Panc1 (cell line): ENCODE results near the gene NRGN. TPM values are rescaled to one million over a fixed set of nuclear protein-coding genes. Genes with fewer than 3 reads are reported as not detected.

ENCODE experiments used
- ATAC-seq: fragments of 200-7000 bp; cut with Tn5 transposase; 2 replicates; pipeline ENCODE4 v1.9.1; 2020; ENCODE audit warnings: mild to moderate bottlenecking, moderate library complexity
- BruUV-seq: library from RNA; stranded (reverse); fragments of 400-500 nt; replicated peaks from 2 replicates; lab custom pipeline; 2021; lab: Mats Ljungman, UMichigan
- CTCF ChIA-PET: fragments of 300-600 bp; sonication (Branson Sonifier 250); formaldehyde crosslinking; loops from one replicate; lab custom pipeline; 2022; ENCODE audit warnings: antibody characterized with exemption; lab: Charles Lee
- POLR2A ChIA-PET: fragments of 300-600 bp; sonication (Branson Sonifier 250); formaldehyde crosslinking; loops from one replicate; lab custom pipeline; 2022; ENCODE audit warnings: antibody characterized with exemption; lab: Charles Lee
- DNase-seq: peaks from one replicate; pipeline ENCODE4 v3.0.0-alpha.2; 2010; ENCODE audit warnings: low read depth, low spot score
- H3K27ac ChIP-seq: 2 replicates; pipeline ENCODE4 v1.5.1; 2011; ENCODE audit warnings: mild to moderate bottlenecking, low read length, inconsistent platforms
- H3K27me3 ChIP-seq: fragments of 200-500 bp; sonication (Bioruptor generic); 2 replicates; pipeline ENCODE4 v1.6.0; 2014; ENCODE audit warnings: low read length, inconsistent platforms; ENCODE audit not compliant: control insufficient read depth, insufficient read depth
- H3K36me3 ChIP-seq: fragments of 200-500 bp; sonication (Bioruptor generic); 2 replicates; pipeline ENCODE4 v1.5.1; 2014; ENCODE audit warnings: inconsistent platforms, mild to moderate bottlenecking, low read length, moderate library complexity; ENCODE audit not compliant: control insufficient read depth, insufficient read depth
- H3K4me1 ChIP-seq: 2 replicates; pipeline ENCODE4 v1.5.1; 2011; ENCODE audit warnings: inconsistent platforms, mild to moderate bottlenecking, low read length, moderate library complexity; ENCODE audit not compliant: control insufficient read depth, insufficient read depth
- H3K4me3 ChIP-seq, 2 experiments: 2 replicates each; pipeline ENCODE4 v1.5.1; 2011 to 2012; ENCODE audit warnings: low read depth in 2 of 2, low read length in 2 of 2, mild to moderate bottlenecking in 2 of 2, inconsistent platforms in 1 of 2, moderate library complexity in 1 of 2
- H3K9me3 ChIP-seq: fragments of 200-500 bp; sonication (Bioruptor generic); 2 replicates; pipeline ENCODE4 v1.5.1; 2014; ENCODE audit warnings: low read depth, mild to moderate bottlenecking, inconsistent platforms, low read length, moderate library complexity; ENCODE audit not compliant: control insufficient read depth, insufficient read depth
- CTCF ChIP-seq: fragments of 450-650 bp; IDR thresholded peaks from 2 replicates; pipeline ENCODE4 v1.5.1; 2017; ENCODE audit warnings: mild to moderate bottlenecking
- POLR2AphosphoS5 ChIP-seq: IDR thresholded peaks from 2 replicates; pipeline ENCODE4 v1.6.1; 2012; ENCODE audit warnings: mild to moderate bottlenecking, low read depth, low read length, moderate library complexity
- REST ChIP-seq, 2 experiments: IDR thresholded peaks; 2 replicates each; pipeline ENCODE4 v1.6.1; 2011 to 2012; ENCODE audit warnings: low read depth in 2 of 2, control low read depth in 1 of 2, low read length in 1 of 2, mild to moderate bottlenecking in 1 of 2, moderate library complexity in 1 of 2; ENCODE audit not compliant: insufficient read depth in 1 of 2
- SIN3A ChIP-seq: IDR thresholded peaks from 2 replicates; pipeline ENCODE4 v1.6.1; 2012; ENCODE audit warnings: low read depth, mild to moderate bottlenecking, low read length, moderate library complexity, borderline replicate concordance; ENCODE audit not compliant: insufficient read depth
- TCF7L2 ChIP-seq: IDR thresholded peaks from 2 replicates; pipeline ENCODE4 v1.6.1; 2011; ENCODE audit warnings: mild to moderate bottlenecking, low read depth, low read length, inconsistent platforms
- in situ Hi-C: cut with HindIII; loops from 2 replicates; pipeline ENCODE4 v1.10.0; 2016; ENCODE audit warnings: low sequenced_read_pairs, low pct_unique_long_range_greater_than_20kb
- intact Hi-C: fragments of 100-400 bp; cut with micrococcal nuclease; formaldehyde crosslinking; loops from one replicate; pipeline ENCODE4 v1.10.0; 2022; ENCODE audit not compliant: unreplicated experiment
- total RNA-seq: library from RNA; stranded (reverse); gene quantifications from one replicate; pipeline ENCODE4 v1.2.1, GENCODE V29; 2021; ENCODE audit not compliant: unreplicated experiment

Gene NRGN
- total RNA-seq, 1 experiment from 2014 or later = 5.7 TPM

- intact Hi-C loops (loop anchor here (1.0 to 5.0 kb wide), 3 partner anchors 34 to 94 kb away; no protein-coding TSS in a partner anchor), in situ Hi-C loops (no loop called here)
- H3K4me1 ChIP-seq = peaks cover 3% of the 10 kb centered on the region; the same call in 1 of the 2 replicates
- no peaks in the 10 kb centered on the region for H3K9me3 ChIP-seq
- H3K27me3 ChIP-seq = no peaks in the 10 kb centered on the region
- H3K27ac ChIP-seq = peak overlapping the region; percentile 37; the same call in 1 of the 2 replicates
- DNase-seq (no peak), ATAC-seq (peak; percentile 67)
- ChIA-PET POLR2A (interaction anchor here (0.6 kb wide), 2 partner anchors 176 to 1173 kb away, joined by 5 to 16 read pairs; no protein-coding TSS in a partner anchor), CTCF (interaction anchor here (0.6 to 1.3 kb wide), 14 partner anchors 10 to 1184 kb away, joined by 3 to 14 read pairs (median 4); partner anchors contain the start of gene NRGN)
- H3K36me3 ChIP-seq = peaks cover 3% of the 10 kb centered on the region
- no peak for TF ChIP-seq REST (IDR thresholded peaks at IDR 0.05; ENCODE audit: insufficient read depth in 1 of 2, low read depth in 2 of 2, low read length in 1 of 2)
- TF ChIP-seq TCF7L2 = no peak
- TF ChIP-seq CTCF = peak; percentile 96
- no peak for TF ChIP-seq POLR2AphosphoS5
- TF ChIP-seq SIN3A = no peak
- BruUV-seq = no TSS peak
- H3K4me3 ChIP-seq = peak overlapping the region; percentile 59 to 88
Measured at GRCh38 chr11:124763156-124763947, 23.6 kb downstream of the NRGN start.

- intact Hi-C loops = no loop called here
- in situ Hi-C loops = no loop called here
- no TSS peak for BruUV-seq
- Histone ChIP-seq H3K9me3 (no peaks in the 10 kb centered on the region), H3K4me3 (no peak overlapping the region), H3K27ac (no peak overlapping the region), H3K27me3 (no peaks in the 10 kb centered on the region), H3K36me3 (peaks cover 3% of the 10 kb centered on the region), H3K4me1 (peaks cover 3% of the 10 kb centered on the region; the same call in 1 of the 2 replicates)
- no peak for TF ChIP-seq REST (IDR thresholded peaks at IDR 0.05; ENCODE audit: insufficient read depth in 1 of 2, low read depth in 2 of 2, low read length in 1 of 2)
- TF ChIP-seq TCF7L2 = no peak
- TF ChIP-seq CTCF = no peak
- no peak for TF ChIP-seq SIN3A
- TF ChIP-seq POLR2AphosphoS5 = no peak
- ChIA-PET POLR2A (interaction anchor here (0.7 kb wide), 1 partner anchor 97 kb away, joined by 5 read pairs; no protein-coding TSS in a partner anchor), CTCF (interaction anchor here (0.6 to 0.8 kb wide), 3 partner anchors 17 to 97 kb away, joined by 3 to 7 read pairs (median 4); no protein-coding TSS in a partner anchor)
- ATAC-seq (no peak), DNase-seq (no peak)
Measured at GRCh38 chr11:124766156-124766555, 26.4 kb downstream of the NRGN start.
